Activated CD8-positive, alpha-beta memory T cell treated with anti-CD3 and anti-CD28 coated beads for 24 hours (primary cell): ENCODE data around the gene HINFP.
"Not testable (repeated sequence)": the region's sequence is repeated elsewhere in the genome, so short reads cannot be mapped to it uniquely, and the experiment has no call there.

ENCODE experiments used
- DNase-seq: peaks from one replicate; pipeline ENCODE4 v3.0.0-alpha.2; 2020

HINFP gene

DNA sequence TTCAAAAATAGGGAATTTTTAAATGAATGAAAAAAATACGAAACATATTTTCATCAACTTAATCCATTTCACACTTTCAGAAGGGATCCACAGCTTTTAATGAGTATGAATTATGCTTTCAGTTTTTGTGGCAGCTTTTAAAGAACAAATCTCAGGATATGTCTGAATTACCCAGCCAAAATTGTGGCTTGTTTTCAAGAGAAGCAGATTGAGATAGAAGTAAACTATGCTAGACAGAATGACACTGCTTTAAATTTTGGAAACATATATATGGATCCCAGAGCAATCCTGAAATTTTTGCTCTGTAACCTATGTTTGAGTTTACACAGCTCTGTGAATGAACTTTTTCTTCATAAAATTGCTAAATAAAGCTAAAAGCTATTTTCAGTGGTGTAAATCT is 2.4 kb upstream of the HINFP start:
- no peak for DNase-seq

DNA sequence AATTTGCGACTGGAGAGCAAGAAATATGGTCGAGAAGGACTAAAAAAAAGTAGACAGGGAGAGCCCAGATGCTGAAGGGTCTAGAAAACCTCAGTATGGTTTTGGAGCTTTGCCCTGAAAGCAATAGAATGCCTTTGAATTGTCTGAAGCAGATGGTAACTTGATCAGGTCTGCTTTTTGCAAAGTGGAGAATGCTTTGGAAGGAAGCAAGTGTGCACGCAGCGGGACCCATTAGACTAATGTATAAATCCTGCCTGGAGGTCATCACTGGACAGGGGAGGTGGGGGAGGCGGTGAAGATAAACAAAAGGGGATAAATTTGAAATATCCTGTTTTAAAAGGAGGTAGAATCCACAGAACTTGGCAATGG is 757 bp upstream of the HINFP start:
- DNase-seq, result peak; percentile 66

DNA sequence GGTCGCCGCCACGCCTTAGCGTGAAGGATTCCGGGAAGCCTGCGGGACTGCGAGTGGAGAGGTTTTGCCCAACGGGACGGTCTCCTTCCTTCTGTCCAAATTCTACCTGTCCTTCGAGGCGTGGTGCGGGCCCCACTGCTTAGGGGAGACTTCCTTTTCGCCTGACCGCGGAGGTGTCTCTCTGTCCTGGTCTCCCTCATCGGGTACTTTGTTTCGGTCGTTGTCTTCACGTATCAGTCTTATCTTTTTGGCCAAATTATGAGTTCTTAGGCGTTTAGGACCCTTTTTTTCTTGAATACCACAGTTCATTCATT is 388 bp downstream of the HINFP start:
- no peak for DNase-seq

DNA sequence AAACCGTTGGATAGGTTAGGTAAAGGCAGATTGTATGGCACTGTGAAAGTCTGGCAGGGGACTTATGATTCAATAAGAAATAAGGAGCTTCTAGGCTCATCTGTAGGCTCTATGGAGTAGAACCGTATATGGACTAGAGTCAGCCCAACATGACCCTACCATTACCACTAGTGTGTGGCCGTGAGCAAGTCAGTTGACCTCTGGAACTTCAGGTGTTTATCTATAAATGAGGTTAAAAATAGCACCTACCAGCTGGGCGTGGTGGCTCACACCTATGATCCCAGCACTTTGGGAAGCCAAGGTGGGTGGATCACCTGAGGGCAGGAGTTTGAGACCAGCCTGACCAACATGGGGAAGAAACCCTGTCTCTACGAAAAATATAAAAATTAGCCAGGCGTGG is 4.4 kb downstream of the HINFP start:
- no peak for DNase-seq

DNA sequence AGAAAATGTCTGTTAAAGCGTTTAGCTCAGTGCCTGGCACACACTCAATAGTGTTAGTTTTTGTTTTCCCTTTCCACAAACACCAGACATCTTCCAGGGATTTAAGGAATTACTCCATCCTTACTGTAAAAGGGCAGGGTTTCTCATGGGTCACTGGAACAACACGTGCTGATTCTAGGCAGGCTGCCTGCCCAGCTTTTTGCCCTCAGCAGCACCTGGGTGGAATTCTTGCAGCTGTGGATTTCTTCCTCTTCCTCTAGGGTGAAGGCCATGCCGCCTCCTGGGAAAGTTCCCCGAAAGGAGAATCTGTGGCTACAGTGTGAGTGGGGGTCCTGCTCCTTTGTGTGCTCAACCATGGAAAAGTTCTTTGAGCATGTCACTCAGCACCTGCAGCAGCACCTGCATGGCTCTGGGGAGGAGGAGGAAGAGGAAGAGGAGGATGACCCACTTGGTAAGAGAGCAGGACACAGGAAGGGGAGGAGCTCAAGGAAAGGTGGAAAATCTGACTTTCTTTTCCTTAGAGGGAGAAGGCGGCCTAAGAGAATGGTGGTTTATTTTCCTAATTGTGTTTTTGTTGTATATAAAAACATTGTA is 5.4 kb downstream of the HINFP start:
- no peak for DNase-seq

DNA sequence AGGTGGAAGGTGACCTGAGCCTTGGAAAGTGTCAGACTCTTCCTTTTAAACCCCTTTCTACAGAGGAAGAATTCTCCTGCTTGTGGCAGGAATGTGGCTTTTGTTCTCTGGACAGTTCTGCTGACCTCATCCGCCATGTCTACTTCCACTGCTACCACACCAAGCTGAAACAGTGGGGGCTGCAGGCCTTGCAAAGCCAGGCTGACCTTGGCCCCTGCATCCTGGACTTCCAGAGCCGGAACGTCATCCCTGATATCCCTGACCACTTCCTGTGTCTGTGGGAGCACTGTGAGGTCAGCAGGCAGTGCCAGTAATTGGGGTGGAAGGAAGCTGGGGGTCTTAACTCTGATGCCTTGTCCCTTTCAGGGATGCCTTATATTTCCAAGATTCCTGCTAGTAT is 9.3 kb downstream of the HINFP start:
- DNase-seq, result no peak

DNA sequence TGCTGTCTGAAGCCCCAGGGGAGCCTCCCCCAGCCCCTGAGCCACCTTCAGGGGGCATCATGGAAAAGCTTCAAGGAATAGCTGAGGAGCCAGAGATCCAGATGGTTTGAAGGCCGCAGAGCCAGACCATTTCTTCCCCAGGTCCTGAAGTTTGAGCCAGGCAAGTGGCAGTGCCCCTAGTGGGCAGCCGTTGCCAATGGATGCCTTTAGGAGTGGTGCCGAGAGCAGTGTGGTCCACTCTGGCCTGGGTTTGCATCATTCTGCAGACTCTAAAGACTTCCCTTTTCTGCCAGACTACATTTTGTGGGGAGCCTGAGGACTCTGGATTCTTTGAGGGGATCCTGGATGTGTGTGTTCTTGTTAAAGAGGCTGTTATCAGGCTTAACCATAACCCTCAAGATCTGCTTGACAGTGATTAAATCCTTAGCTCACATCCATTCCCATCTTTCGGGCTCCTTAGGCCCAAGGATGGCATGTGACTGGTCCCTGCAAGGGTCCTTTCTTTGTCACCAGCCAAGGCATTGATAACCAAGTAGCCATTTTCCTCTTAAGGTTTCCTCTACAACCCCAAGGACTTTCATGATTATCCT is 13.1 kb downstream of the HINFP start:
- DNase-seq, result no peak

DNA sequence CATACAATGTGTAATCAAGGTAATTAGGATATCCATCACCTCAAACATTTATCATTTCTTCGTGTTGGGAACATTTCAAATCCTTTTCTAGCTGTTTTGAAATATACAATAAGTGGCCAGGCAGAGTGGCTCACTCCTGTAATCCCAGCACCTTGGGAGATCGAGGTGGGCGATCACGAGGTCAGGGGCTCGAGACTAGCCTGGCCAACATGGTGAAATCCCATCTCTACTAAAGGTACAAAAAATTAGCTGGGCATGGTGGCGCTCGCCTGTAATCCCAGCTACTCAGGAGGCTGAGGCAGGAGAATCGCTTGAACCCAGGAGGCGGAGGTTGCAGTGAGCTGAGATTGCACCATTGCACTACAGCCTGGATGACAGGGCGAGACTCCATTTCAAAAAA is 17.9 kb downstream of the HINFP start:
- DNase-seq, result not testable (repeated sequence)

DNA sequence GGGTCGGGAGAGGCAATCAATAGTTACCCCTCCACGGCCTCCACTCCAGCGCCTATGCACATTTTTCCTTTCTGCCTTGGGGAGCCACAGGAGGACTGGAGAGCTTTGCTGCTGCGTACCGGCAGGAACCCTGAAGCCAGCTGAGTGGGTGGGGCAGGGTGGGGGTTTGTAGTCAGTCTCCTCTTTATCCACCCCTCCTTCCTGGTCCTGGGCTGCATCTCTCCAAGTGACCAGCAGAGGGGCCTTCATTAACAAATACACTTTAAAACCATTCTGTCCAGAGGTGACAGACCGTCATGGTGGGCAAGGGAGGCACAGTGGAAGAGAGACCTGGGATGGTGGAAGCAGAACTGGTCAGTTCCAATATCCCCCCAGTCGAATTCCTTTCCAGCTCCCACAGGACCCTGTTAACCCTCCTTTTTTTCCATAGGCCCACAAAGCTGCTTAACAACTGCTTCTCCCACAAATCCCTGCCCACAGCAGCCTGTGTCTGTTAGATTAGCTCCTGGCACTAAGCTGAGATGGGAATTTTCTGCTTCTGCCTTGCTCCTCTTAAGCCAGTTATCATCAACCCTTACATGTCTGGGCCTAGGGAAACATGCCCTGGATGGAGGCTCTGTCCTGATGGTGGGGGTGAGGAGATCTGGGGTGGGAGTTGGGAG is 23.6 kb downstream of the HINFP start:
- DNase-seq, result no peak

DNA sequence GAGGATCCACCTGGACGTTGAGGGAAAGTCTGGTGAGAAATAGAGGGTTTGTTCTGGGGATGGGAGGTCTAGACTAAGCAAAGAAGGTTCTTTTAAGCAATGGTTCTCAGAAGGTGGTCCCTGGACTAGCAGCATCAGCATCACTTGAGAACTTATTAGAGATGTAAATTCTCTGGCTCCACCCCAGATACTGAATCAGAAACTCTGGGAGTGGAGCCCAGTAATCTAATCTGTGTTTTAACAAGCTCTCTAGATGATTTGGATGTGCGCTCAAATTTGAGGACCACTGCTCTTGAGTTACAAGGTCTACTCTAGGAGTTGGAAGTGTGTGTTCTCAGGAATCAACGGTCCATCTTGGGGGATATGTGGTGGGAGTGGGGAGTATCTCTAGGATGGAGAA is 24.2 kb downstream of the HINFP start:
- DNase-seq, result no peak

DNA sequence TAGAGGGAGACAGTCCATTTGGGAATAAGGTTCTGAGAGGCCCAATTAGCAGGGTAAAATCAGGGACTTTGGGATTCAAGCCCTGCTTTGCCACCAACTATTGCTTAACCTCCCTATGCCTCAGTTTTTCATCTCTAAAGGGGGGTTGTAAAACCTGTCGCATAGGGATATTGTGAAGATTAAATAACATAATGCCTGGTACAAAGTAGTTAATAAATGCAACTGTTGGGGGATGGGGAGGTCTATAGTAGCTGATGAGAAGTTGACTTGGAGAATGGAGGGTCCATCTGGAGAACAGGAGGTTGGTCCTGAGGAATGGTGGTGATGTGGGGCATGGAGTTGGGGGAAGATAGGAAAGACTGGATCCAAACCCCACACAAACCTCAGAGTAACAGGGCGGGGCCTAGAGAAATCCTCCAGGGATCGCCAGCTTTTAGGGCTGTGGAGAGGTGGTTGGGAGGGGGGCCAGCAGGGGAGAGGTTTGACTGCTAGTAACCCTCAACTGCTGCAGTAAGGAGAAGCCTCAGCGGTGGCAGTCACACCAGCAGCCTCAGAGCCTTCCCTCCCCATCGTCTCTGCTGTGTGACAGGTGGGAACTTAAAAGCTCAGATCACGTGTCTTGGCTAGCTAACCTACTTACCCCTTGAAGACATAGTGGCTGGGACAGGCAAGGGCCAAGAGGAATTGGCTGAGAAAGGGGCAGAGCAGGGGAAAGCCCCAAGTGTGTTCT is 26.4 kb downstream of the HINFP start:
- no peak for DNase-seq

DNA sequence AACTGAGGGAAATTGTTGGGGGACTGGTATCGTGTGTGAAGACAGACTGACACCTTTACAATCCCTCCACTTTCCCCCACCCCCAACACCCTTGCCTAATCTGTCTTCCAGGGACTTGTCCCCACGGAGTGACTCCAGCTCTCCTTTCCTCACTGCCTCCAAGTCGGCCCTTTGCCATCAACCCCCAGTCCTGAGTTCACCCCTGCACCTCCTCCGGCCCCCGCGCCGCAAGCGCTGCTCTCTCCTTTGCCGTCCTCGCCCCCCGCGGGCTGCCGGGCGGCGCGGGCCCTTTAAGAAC is 27.3 kb downstream of the HINFP start:
- DNase-seq, result no peak

DNA sequence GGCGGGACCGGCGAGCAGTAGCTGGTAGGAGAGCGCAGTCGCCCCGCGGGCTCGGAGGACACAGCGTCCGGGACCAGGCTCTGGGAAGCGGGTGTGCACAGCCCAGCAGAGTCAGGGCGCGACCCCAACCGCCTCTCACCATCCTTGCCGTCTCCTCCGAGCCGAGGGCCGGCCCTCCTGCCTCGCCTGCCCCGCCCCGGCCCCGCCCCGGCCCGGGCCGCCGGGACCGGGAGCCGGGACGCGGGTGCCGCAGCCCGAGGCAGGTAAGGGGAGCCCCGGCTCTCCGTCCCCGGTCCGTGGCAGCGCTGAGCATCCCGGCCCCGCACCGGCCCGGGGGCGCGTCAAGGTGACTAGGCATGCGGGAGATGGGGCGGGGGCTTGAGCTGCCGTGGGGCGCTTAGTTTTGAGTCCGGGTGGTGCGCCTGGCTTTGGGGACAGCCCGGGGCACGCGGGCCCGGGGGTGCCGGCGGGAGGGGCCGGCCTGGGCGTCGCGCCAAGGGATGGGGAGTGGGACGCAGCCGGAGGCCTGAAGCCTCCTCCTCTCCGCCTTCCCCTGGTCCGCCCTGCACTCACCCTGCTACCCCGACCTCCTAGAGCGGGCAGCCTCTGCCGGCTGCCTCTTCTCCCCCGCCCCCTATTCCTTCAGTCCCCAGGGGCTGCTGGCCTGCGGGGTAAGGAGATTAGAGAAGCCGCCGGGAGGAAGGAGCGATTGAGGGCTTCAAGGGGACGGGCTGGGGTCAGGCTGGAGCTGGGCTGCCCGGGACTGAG is 27.8 kb downstream of the HINFP start, which contains the start of gene ABCG4:
ABCG4 (plus strand) TSS at position 35 of the 768 bp plus-strand sequence. CDS start 914 bp downstream, outside the sequence.
- peak; percentile 72 for DNase-seq

DNA sequence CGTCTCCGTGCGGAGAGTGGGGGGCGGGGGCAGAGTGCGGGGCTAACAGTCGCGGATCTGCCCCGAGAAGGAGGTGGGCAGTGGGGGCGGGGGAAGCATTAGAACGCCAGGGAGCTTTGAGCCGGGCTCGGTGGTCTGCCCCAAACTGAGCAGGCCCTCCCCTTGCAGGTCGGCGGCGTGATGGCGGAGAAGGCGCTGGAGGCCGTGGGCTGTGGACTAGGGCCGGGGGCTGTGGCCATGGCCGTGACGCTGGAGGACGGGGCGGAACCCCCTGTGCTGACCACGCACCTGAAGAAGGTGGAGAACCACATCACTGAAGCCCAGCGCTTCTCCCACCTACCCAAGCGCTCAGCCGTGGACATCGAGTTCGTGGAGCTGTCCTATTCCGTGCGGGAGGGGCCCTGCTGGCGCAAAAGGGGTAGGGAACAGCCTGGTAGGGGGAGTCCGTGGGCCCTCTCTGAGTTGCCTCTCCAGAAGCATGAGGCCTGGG is 28.5 kb downstream of the HINFP start:
- no peak for DNase-seq

DNA sequence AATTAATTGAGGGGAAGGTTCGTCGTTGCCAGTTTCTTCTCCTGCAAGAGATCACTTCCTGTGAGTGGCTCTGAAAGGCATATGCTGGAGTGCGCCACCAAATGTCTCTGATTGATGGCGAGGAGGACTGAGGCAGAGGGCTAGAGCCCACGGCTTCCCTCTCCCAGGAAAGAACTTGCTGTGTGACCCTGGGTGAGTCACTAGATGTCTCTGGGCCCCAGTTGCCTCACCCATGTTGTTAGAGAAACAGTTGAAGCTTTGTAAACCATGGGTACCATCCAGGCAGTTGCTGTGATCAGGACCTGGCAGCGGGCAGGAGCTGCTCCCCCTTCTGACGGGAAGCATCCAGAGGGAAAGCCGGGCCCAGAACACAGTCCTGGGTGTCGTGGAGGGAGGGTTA is 30.7 kb downstream of the HINFP start:
- no peak for DNase-seq

DNA sequence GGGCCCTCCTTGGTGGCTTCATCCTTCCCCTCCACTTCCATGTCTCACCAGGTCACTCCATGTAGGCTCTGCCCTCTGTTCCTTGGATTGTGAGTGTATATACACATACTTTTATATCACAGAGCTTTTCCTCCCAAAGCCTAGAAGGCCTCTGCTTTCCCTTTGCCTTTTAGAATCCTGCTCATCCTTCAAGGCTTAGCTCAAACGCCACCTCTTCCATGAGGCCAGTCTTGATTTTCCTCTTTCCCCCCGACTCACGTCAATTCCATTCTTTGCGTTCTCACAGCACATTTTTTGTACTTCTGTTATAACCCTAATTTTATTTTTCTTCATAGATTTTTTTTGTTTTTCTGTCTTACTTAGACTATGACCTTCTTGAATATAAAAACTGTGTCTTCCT is 31.2 kb downstream of the HINFP start:
- DNase-seq, result no peak

DNA sequence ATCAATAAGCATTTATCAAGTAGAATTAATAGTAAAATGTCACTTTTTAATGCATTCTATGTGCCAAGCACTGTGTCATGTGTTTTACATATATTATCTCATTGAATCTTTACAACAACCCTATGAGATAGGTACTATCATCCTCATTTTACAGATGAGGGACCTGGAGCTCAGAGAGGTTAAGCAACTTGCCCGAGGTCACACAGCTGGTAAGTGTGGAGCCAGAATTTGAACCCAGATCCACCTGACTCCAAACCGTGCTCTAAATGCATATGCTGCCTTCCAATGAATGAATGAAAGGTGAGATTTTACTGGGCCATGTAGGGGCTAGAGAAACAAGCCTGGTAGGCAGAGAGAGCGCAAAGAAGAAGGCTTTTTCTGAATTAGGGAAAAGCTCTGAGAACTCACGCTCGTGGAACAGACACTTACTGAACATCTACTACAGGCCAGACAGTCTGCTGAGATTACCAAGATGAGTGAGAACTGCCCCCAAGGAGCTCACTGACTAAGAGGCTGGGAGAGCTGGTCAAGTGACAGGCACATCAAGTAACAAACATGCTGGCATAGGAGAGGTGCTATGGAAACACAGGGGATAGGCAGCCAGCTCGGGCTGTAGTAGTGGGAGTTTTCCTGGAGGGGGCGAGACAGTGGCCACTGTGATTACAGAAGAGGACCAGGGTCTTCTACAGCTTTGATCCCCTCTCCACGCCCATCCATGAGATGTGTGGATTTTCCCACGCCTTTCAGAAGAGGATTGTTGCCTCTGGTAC is 31.9 kb downstream of the HINFP start:
- no peak for DNase-seq

DNA sequence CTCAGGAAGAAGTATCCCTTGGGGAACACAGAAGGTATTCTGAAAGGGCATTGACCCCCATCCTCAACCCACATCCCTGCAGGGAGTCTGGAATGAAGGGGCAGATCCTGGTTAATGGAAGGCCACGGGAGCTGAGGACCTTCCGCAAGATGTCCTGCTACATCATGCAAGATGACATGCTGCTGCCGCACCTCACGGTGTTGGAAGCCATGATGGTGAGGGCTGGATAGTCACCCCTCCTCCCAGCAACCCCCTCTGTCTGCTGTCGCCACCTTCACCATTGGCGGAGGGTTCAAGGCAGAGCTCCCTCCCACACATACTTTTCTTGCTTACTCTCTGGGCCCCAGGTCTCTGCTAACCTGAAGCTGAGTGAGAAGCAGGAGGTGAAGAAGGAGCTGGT is 32.8 kb downstream of the HINFP start:
- DNase-seq, result no peak

DNA sequence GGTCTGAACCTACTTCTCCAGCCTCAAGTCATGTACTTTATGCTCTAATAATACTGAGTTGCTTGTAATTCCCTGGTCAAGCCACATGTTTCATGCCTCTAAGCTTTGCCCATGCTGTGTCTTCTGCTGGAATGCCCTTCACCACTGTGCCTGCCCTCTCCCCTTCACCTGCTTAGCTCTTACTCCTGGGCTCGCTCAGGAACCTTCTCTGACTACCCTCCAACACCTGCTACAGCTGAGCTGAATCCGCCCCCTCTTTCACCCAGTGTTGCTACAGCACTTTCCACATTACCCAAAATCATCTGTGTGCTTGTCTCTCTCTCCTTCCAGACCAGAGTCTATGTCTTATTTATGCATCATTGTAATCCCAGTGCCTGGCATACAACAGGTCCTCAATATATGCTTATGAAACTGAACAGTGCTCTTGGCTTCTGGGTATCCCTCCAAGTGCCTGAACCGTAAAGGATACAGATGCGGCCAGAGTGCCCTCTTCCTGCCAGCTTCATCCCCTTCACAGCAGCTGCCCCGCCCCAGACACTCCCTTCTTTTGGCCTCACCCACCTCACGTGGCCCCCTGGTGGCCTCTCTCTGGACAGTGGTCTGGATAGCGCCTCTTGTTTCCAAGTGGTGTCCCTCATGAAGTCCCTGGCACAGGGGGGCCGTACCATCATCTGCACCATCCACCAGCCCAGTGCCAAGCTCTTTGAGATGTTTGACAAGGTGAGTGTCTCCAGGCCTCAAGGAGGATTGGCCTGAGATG is 34.5 kb downstream of the HINFP start:
- no peak for DNase-seq

DNA sequence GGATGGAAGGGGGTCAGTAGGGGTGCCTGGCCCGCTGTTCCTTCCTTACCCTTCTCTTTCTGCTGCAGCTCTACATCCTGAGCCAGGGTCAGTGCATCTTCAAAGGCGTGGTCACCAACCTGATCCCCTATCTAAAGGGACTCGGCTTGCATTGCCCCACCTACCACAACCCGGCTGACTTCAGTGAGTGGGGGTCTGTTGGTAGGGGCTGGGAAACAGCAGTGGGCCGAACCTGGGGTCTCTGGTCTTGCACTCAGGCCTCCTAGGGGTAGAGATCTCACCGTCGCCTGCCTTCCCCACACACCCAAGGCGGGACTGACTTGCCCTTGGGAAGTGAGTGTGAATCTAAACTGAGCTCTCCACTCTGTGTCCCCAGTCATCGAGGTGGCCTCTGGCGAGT is 35.1 kb downstream of the HINFP start:
- no peak for DNase-seq

DNA sequence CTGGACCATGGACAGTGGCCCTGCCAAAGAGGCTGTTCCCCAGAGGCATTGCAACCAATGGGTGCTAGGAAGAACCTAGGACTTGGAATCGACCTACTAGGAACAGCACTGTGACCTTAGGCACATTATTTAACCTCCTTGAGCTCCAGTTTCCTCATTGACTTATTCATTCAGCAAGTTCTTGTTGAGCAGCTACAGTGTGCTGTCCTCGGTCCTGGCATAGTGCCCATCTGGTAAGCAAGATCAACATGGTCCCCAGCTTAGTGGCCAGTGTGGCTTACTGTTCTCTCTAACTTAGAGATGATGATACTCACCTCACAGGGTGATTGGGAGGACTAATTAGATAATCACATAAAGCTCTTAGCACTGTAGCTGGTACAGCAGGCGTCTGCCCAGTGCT is 35.7 kb downstream of the HINFP start:
- DNase-seq, result no peak

DNA sequence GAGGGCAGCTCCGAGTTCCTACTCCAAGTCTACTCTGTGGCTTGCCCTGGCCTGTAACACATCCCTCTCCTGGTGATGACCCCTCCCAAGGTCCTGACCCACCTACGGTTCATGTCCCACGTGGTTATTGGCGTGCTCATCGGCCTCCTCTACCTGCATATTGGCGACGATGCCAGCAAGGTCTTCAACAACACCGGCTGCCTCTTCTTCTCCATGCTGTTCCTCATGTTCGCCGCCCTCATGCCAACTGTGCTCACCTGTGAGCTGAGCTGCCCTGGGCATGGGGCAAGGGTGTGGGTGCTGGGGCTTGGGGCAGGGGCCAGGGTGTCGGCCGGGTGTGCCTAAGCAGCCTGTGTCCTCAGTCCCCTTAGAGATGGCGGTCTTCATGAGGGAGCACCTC is 37.1 kb downstream of the HINFP start:
- no peak for DNase-seq
